ENCODE measurements around the gene CIP2A.
A peak's percentile ranks its signal among the peaks of the same experiment; 100 is the strongest.
"Not testable (repeated sequence)": the region's sequence is repeated elsewhere in the genome, so short reads cannot be mapped to it uniquely, and the experiment has no call there.

CIP2A gene

DNA sequence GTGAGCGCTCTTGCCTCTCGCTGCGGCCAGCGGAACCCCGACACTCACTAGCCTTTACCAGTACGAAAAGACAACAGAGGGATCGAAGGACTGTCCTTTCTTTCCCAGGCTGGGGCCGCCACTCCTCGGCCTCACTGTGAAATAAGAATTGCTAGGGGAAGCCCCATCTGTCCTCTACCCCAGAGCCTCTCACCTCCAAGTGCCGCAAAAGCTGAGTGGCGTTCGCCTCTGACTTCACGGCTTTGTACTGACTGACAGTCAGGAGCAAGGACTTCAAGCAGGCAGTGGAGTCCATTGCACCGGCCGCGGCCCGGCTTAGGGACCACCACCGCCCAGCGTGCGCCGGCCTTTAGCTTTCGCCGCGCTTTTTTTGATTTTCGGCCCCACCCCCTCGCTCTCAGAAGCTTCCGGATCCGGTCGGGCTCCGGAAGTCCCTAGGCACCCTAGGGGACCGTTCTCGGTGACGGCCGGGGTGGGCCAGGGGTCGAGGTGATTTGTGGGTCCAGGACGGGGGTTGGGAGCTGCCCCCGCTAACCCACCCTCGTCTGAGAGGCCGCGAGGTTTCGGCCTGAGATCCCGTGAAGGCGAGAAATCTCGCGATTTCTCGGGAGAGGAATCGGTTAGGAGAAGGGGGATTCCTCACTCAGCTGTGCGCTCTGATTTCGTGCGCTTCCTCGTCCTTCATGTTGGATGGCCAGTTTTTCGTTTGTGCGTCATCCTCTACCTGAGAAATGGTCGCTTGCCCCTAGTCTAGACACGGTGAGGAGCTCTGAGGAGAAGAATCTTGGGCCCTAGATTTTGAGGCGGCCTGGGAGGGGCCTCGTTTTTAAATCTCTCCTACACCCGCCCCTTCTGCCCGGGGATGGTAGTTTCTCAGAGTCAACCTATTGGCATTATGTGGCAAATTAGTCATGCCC is at the start of gene CIP2A, which contains the start of gene DZIP3:
Gene CIP2A, minus strand, starts transcription at position 358 of the 917 bp plus-strand sequence. Its CDS starts 63 bp downstream, at position 295.
Gene DZIP3, plus strand, starts transcription at position 642 of the 917 bp plus-strand sequence. CDS start 15,685 bp downstream, outside the sequence.
- DNase-seq (ENCODE audit: low spot score): peak; percentile 76

DNA sequence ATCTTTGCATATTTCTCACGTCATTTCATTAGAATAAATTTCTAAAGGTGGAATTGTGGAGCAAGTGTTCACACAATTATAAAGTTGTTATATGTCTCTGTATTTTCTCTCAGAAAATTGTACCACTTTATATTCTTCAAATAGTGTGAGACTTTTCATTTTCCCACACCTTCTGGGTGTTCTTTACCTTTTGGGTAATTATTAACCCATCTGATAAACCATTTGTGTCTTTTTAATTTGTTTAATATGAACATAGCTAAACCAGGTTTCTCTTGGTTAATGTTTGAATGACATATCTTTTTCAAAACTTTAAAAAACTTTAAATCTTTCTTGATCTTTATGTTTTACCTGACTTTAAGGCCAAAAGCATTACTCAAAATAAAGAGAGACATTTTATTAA is 40.7 kb upstream of the CIP2A start:
- no peak for DNase-seq (ENCODE audit: low spot score)

DNA sequence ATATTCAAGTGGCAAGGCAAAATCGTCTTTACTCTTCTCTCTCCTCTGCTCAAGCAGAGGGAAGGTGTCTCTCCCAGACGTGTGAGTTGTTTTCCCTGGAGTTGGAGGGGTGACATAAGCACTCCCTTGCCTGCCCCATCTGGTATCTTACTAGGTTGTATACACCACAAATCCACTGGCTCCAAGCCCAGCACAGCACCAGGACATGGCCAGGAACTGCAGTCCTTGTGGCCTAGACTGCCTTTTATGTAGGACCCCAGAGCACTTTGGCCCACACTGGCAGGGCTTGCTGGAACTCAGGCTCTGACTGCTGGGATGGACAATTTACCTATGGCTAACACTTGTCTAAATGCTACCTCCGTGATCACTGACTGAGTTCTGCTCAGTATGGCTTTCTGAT is 34.3 kb upstream of the CIP2A start:
- no peak for DNase-seq (ENCODE audit: low spot score)

DNA sequence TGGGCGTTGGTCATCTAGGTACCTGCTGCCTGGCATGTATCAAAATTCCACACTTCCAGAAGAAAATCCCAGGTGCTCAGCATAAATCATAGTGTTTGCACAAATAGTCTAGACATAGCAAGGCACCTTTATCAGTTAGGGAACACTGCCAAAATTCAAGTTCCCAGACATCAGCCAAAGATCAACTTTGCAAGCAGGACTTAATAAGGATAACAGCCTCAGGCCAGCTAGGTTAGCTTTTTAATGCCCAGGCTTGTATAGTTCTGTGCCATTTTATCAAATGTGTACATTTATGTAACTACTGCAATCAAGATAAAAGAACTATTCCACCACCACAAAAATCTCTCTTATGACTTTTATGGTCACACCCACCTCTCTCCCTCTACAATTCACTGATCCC is 31.0 kb upstream of the CIP2A start:
- no peak for DNase-seq (ENCODE audit: low spot score)

DNA sequence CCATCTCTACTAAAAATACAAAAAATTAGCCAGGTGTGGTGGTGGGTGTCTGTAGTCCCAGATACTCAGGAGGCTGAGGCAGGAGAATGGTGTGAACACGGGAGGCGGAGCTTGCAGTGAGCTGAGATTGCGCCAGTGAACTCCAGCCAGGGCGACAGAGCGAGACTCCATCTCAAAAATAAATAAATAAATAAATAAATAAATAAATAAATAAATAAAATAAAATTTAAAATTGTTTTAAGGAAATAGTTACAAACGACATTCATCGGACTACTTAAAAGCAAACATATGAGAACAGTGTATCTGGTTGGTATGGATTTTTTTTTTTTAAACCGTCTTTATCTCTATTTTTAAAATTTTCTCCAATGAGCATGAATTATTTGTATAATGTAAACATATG is 26.9 kb upstream of the CIP2A start:
- DNase-seq (ENCODE audit: low spot score): not testable (repeated sequence)

DNA sequence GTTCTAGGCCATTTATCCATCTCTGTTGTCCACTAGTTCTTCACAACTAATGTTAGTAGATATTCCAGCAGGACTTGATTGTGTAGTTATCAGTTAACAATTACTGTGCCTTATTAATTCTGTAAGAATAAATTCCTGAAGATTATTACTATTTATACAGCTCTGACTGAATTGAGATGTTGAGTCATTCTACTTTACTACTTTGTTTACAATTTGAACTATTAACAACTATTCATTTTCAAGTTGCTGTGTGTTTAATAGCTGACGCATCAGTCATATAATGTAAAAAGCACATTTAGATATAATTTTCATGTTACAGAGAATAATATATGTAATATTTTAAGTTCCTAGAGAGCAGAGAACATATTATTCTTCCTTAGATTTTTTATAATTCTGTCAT is 21.4 kb upstream of the CIP2A start:
- DNase-seq (ENCODE audit: low spot score): no peak

DNA sequence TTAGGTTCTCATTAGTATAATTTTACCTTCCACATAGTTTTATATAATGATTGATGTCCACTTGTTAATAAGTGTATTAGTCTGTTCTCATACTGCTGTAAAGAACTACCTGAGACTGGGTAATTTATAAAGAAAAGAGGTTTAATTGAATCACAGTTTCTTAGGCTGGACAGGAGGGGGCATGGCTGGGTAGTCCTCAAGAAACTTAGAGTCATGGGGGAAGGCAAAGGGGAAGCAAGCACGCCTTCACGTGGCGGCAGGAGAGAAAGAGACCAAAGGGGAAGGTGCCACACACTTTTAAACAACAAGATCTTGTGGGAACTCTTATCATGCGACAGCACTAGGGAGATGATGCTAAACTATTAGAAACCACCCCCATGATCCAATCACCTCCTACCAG is 19.5 kb upstream of the CIP2A start:
- DNase-seq (ENCODE audit: low spot score): no peak

DNA sequence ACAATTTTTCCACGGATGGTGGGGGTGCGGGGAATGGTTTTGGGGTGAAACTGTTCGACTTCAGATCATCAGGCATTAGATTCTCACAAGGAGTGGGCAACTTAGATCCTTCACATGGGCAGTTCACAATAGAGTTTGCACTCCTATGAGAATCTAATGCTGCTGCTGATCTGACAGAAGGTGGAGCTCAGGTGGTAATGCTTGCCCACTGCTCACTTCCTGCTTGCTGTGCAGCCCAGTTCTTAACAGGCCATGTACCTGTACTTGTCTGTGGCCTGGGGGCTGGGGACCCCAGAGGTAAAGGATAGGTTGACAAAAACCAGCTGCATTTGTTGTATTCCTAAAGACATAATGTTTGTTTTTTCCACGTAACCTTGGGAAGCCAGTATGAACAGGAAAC is 16.3 kb upstream of the CIP2A start:
- DNase-seq (ENCODE audit: low spot score): no peak

DNA sequence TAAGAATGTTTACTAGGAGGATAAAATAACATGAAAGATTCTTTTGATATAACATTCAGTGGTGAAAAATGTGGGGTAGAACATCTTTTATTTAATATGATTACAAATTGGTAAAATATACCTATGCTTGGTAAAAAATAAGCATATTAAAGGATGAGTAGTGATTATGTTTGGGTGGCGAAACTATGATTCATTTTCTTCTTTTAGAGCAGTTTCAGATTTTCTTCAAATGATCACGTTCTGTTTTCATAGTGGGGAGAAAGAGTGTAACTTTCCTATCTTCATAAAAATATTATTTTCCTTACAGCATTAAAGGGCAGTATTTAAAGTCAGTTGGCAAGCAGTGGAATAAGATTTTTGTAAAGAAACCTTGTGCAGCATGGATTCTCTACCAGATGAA is 15.8 kb upstream of the CIP2A start:
- DNase-seq (ENCODE audit: low spot score): no peak

DNA sequence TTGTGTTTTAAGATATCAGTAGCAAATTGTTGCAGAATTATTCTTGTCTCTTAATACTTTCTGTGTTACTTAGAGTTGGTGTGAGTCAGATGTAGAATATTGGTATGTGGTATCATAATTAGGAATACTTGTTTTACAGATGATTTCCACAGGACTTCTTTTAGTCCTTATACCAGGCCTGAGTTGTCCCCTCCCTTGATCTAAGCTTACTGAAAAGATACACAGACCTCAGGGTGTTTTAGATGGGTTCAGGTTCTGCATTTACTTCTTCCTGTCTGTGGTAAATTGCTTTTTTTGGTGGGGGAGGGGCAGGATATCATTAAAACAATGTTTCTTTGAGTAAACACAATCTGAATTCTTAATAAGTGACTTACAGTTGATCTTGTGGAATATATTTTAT is 14.5 kb upstream of the CIP2A start:
- no peak for DNase-seq (ENCODE audit: low spot score)

DNA sequence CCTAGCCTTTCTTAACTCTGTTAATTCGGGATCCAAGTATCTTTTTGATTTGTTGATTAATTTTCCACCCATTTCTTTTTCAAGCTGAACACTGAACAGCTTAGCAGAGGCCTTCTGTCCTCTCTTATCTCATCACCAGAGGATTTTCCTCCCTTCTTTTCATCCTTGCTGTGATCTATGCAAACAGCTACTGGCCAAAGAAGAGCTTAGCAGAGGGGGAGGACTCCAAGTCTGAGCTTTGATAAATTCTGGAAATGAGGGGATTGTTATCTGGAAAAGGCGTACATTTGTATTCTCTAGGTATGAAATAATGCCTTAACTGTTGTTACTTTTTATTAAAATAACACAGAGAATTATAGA is 13.7 kb upstream of the CIP2A start:
- no peak for DNase-seq (ENCODE audit: low spot score)

DNA sequence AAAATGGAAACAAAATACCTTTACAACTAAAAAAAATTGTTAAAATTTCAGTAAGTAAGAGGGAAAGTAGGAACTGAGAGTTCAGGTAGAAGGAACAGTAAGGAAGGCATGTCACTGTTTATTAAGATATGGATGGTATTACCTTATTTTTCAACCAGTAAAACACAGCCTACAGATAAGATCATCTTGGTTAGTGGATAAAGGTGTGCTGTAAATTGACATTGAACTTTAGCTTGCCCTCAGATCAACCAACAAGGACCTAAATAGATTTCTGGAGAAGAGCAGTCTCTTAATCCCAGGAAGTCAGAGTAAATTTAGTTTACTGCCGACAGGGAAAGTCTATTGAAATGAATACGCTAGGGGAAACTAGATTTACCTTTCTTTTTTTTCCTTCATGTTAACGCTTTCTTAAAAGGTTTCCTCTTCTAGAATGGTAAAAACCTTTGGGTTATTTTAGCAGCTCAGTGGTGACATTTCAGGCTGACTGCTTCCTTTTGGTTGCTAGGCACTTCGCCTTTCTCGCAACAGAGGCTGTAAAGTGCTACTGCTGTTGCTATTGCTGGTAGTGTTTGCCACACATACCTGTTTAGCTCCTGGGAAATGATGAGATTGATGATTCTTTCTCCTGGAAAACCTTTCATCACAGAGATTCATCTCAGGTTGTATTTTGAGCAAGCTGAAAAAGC is 13.2 kb upstream of the CIP2A start:
- no peak for DNase-seq (ENCODE audit: low spot score)

DNA sequence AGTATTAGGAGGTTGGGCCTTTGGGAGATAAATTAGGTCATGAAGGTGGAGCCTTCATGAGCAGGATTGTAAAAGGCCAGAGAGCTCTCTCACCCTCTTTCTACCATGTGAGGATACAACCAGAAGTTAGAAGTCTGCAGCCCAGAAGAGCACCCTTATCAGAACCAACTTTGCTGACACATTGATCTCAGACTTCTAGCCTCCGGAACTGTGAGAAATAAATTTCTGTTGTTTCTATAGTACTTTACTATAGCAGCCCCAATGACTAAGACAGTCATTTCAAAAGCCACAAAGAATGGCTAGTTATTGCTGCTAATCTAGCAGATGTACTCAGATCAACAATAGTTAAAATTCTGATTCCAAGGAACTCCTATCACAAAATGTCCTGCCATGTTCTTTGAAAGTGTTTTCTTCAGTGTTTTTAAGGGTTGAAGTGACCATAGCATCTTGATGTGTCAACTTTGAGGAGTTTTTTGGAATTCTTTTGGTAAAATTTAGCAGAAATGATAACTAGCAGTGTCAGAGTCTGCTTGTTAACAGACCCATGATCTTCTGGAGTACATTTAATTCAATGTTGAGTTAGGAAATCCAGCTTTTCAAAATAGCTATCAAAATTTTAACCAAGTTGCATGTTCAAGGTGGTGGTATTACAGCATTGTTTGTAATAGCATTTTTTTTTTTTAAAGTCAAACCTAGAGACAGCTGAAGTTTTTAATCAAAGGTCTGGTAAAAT is 10.6 kb upstream of the CIP2A start:
- no peak for DNase-seq (ENCODE audit: low spot score)

DNA sequence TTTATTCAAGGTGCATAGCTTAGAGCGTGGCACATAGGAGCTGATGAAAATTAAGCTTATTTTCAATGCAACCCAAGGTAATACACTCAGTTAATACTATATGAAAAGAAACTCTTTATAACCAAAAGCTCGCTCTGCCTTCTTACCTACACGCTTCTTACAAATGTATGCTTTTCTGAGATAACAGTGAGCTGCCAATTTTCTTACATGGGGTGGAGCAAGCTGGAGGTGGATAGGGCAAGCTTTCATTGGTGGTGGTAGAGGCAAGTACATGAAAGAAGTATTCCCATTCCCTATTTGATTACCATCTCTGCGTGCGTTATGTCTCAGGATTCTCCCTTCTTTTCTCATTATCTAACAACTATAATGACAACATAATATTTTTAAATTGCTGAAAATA is 9.1 kb upstream of the CIP2A start:
- DNase-seq (ENCODE audit: low spot score): no peak

DNA sequence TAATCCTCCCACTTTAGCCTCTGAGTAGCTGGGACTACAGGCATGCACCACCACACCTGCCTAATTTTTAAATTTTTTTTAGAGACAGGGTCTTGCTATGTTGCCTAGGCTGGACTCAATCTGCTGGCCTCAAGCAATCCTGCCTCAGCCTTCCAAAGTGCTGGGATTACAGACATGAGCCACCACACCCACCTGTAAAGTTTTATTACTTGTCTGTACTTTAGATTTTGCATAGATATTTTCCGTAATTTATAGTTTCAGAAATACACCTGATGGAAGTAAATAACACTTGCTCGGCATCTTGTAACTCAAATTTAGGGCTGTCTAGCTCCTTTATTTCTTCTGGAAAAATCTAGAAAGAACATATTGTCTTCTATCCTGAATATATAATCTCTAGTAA is 6.1 kb upstream of the CIP2A start:
- DNase-seq (ENCODE audit: low spot score): no peak

DNA sequence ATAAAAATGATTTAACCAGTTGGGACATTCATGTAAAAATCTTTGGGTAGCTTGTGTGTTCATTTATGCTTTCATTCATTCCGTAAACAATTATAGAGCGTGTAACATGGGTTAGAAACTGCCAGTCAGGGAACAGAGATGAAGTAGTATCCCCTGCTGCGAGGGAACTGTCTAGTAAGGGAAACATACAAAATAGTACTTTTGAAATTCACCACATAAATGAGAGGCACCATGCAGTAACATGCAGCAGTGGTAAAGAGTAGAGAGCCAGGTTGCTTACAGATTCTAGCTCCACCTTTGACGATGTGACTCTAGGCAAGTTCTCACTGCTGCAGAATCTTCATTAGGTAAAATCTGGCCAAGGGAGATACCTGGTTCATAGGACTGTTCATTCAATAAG is 1.2 kb upstream of the CIP2A start:
- no peak for DNase-seq (ENCODE audit: low spot score)

DNA sequence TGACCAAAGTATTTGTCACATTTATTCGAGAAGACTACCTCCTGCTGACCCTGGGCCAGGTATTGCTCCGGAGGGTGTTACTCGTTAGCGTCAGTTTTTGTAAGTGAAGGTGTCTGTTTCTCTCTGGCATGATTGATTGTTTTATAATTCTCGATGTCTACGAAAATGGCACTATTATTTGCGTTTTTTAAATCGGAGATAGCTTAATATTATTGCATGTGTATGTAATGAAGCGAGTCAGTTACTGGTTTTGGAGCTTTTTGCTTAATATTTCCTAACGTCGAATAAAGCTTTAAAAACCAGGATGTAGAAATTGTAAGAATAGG is 723 bp upstream of the CIP2A start:
- DNase-seq (ENCODE audit: low spot score): no peak

DNA sequence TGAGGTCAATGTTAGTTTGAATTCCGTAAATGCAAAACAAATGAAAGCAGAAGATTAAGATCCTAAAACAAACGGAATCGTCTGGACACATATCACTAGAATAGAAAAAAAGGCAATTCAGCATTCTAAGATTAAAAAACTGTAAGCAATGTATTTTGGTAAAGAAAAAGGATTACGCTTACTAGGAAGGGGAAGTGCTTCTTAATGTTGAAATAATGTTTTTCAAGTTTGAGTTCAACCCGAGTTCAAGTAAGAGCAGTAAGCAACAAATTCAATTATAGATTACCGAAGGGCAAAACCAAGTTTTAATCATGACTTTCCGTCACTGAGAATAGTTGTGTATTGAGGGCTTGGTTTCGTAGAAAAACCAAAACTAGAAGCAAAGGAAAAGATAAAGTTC is 637 bp downstream of the CIP2A start:
- no peak for DNase-seq (ENCODE audit: low spot score)

DNA sequence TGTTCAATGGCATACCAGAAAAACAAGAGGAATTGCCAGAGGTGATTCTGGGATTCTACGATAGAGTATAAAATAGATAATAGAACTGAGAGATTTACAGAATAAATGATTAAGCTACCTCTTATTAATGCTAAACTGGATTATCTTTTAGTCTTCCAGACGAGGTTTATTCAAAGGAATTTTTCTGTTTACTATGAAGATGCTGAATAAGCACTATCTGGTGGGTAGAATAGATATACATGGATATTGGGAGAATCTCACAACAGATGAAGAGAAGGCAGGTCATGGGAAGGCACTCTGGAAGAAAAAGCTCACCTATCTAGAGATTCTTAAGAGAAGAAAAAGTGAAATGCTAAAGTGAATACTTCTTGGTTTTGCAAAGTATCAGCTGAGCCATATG is 11.2 kb downstream of the CIP2A start:
- no peak for DNase-seq (ENCODE audit: low spot score)

DNA sequence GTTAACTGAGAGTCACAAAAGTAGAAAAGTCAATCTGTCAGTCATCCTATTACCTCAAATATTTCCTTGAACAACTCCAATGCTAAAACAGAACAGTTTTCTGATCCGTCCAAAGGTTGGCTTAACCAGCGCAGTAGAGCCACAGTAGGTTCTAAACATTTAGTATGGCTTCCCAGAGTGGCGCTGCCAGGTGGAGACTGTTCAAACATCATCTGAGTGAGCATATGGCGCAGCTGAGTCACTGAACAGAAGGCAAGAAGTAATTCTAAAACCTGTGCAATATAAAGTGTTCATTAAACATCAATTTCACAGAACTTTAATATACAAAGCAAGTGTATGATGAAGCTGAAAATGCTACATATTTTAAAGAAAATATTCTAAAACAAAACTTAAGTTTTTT is 19.9 kb downstream of the CIP2A start:
- DNase-seq (ENCODE audit: low spot score): peak; percentile 7

DNA sequence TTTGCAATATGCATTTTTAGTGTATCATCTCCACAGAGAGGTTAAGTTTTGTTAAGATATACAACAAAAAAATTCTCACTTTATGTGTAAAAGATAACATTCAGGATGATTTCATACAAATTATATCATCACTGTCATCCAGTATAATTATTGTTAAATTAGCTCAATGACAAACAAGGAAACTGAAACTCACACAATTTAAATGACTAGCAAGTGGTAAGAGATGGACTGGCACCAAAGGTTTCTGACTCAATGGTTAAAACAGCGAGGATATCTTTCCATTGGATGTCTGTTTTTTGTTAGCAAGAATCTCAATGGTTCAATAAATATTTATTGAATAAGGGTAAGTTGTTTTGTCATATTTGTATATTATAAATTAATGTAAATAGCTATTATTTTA is 22.6 kb downstream of the CIP2A start:
- DNase-seq (ENCODE audit: low spot score): no peak

DNA sequence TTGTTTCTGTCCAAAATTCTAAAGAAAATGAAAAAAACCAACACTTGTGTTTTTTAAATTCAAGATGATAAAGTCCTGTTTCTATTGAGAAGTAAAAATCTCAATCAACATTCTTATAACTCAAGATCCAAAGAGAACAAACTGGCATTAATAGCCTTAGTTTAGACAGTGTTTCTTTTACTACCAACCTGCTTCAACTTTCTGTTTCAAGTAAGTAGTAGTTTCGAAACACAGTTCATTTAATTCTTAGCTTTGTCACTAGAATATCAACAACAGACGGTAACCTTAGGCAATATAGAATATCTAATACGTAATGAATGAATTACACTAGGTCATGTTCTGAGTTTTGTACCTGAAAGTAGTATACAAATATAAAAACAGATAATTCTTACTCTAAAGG is 23.7 kb downstream of the CIP2A start:
- no peak for DNase-seq (ENCODE audit: low spot score)

DNA sequence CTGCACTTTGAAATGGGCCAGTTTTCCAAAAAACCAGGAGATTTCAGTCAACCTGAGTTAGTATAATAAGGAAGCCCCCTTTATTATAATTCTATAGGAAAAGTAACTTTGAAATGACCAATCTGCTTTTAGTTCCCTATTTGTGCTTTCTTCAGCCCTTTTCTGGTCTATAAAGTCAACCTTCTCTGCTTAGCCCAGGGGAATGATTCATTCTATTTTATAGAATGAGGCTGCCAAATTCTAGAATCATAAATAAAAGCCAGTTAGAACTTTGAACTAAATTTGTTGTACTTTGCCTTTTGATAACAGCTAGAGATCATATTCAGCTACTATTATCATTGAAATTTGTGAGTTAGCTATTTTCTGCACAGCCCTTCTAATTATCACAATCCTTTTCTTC is 24.7 kb downstream of the CIP2A start:
- DNase-seq (ENCODE audit: low spot score): no peak

Data from pons (tissue), 1 donor.